ENCODE data around the gene NAA80. TPM values are rescaled to one million over a fixed set of nuclear protein-coding genes. Genes with fewer than 3 reads are reported as not detected.
"Not testable (repeated sequence)": the region's sequence is repeated elsewhere in the genome, so short reads cannot be mapped to it uniquely, and the experiment has no call there.

The NAA80 gene
- total RNA-seq, 2 experiments from 2014 or later: 7.9 to 10.5 TPM

GRCh38 chr3:50294089-50294488 lies 5.1 kb downstream of the NAA80 start:
- Mint-ChIP-seq H3K4me1 (ENCODE audit: low read depth) (peaks cover 36% of the 10 kb centered on the region), H3K27ac (no peak overlapping the region), H3K4me3 (no peak overlapping the region), H3K9me3 (no peaks in the 10 kb centered on the region), H3K27me3 (ENCODE audit: low read depth) (no peaks in the 10 kb centered on the region), H3K36me3 (ENCODE audit: low read depth) (peaks cover 18% of the 10 kb centered on the region)
- DNase-seq: no peak
- intact Hi-C loops (cut with micrococcal nuclease): no loop called here
- CTCF ChIA-PET: interaction anchor here (1.5 kb wide), 1 partner anchor 19 kb away, joined by 4 read pairs; no protein-coding TSS in a partner anchor

- peak overlapping the region; percentile 88 for H3K27ac Mint-ChIP-seq
- H3K4me3 Mint-ChIP-seq: peak overlapping the region; percentile 91
- intact Hi-C loops (cut with micrococcal nuclease): no loop called here
- H3K36me3 Mint-ChIP-seq (ENCODE audit: low read depth): peaks cover 21% of the 10 kb centered on the region
- no peak for DNase-seq
- H3K27me3 Mint-ChIP-seq (ENCODE audit: low read depth): no peaks in the 10 kb centered on the region
- H3K9me3 Mint-ChIP-seq: no peaks in the 10 kb centered on the region
- peaks cover 31% of the 10 kb centered on the region for H3K4me1 Mint-ChIP-seq (ENCODE audit: low read depth)
- CTCF ChIA-PET: interaction anchor here (1.5 to 2.8 kb wide), 3 partner anchors 18 to 46 kb away, joined by 4 to 13 read pairs (median 11); no protein-coding TSS in a partner anchor
These were observed 6.0 kb downstream of the NAA80 start for GRCh38 chr3:50293079-50293801.

GRCh38 chr3:50292159-50293078 lies 6.8 kb downstream of the NAA80 start, which contains the start of gene IFRD2:
IFRD2 (minus strand) TSS chr3:50292429; CDS start chr3:50292274, 155 bp downstream.
- Mint-ChIP-seq H3K9me3 (no peaks in the 10 kb centered on the region), H3K27me3 (ENCODE audit: low read depth) (no peaks in the 10 kb centered on the region), H3K4me3 (peak within 1 kb of the TSS; percentile 91), H3K36me3 (ENCODE audit: low read depth) (peaks cover 27% of the 10 kb centered on the region), H3K27ac (peak within 1 kb of the TSS; percentile 88), H3K4me1 (ENCODE audit: low read depth) (peaks cover 24% of the 10 kb centered on the region)
- intact Hi-C loops (cut with micrococcal nuclease): loop anchor here (1.0 kb wide), 8 partner anchors 29 to 506 kb away; partner anchors contain the start of genes CYB561D2, IP6K1, NPRL2 and RBM6
- CTCF ChIA-PET: interaction anchor here (0.9 to 2.8 kb wide), 5 partner anchors 16 to 66 kb away, joined by 4 to 13 read pairs (median 8); no protein-coding TSS in a partner anchor
- DNase-seq: peak; percentile 98

GRCh38 chr3:50290161-50290641 lies 9.0 kb downstream of the NAA80 start:
- CTCF ChIA-PET: interaction anchor here (2.3 kb wide), 1 partner anchor 64 kb away, joined by 8 read pairs; no protein-coding TSS in a partner anchor
- no peak for DNase-seq
- Mint-ChIP-seq H3K27me3 (ENCODE audit: low read depth) (no peaks in the 10 kb centered on the region), H3K9me3 (no peaks in the 10 kb centered on the region), H3K4me1 (ENCODE audit: low read depth) (peaks cover 24% of the 10 kb centered on the region), H3K27ac (no peak overlapping the region), H3K4me3 (peak overlapping the region; percentile 91), H3K36me3 (ENCODE audit: low read depth) (peaks cover 27% of the 10 kb centered on the region)
- intact Hi-C loops (cut with micrococcal nuclease): no loop called here

- intact Hi-C loops (cut with micrococcal nuclease): no loop called here
- CTCF ChIA-PET: interaction anchor here (0.8 to 2.3 kb wide), 2 partner anchors 63 to 260 kb away, joined by 3 to 8 read pairs; no protein-coding TSS in a partner anchor
- DNase-seq: no peak
- peak overlapping the region; percentile 12 for H3K4me3 Mint-ChIP-seq
- H3K36me3 Mint-ChIP-seq (ENCODE audit: low read depth): peaks cover 30% of the 10 kb centered on the region
- H3K4me1 Mint-ChIP-seq (ENCODE audit: low read depth): peaks cover 24% of the 10 kb centered on the region
- no peaks in the 10 kb centered on the region for H3K9me3 Mint-ChIP-seq
- H3K27me3 Mint-ChIP-seq (ENCODE audit: low read depth): no peaks in the 10 kb centered on the region
- H3K27ac Mint-ChIP-seq: no peak overlapping the region
These were observed 10.1 kb downstream of the NAA80 start for GRCh38 chr3:50289130-50289529.

- Mint-ChIP-seq H3K4me1 (ENCODE audit: low read depth) (peaks cover 24% of the 10 kb centered on the region), H3K27ac (no peak overlapping the region), H3K27me3 (ENCODE audit: low read depth) (no peaks in the 10 kb centered on the region), H3K4me3 (no peak overlapping the region), H3K36me3 (ENCODE audit: low read depth) (peaks cover 30% of the 10 kb centered on the region), H3K9me3 (no peaks in the 10 kb centered on the region)
- no peak for DNase-seq
- CTCF ChIA-PET: interaction anchor here (0.8 to 2.3 kb wide), 2 partner anchors 62 to 261 kb away, joined by 3 to 8 read pairs; no protein-coding TSS in a partner anchor
- intact Hi-C loops (cut with micrococcal nuclease): no loop called here
These were observed 10.7 kb downstream of the NAA80 start for GRCh38 chr3:50288387-50289007.

GRCh38 chr3:50287262-50287661 lies 11.9 kb downstream of the NAA80 start:
- Mint-ChIP-seq H3K4me1 (ENCODE audit: low read depth) (peaks cover 17% of the 10 kb centered on the region), H3K27ac (no peak overlapping the region), H3K36me3 (ENCODE audit: low read depth) (peaks cover 30% of the 10 kb centered on the region), H3K27me3 (ENCODE audit: low read depth) (no peaks in the 10 kb centered on the region), H3K9me3 (no peaks in the 10 kb centered on the region), H3K4me3 (no peak overlapping the region)
- intact Hi-C loops (cut with micrococcal nuclease): no loop called here
- CTCF ChIA-PET: no interaction called here
- DNase-seq: no peak

- peaks cover 17% of the 10 kb centered on the region for H3K4me1 Mint-ChIP-seq (ENCODE audit: low read depth)
- DNase-seq: no peak
- intact Hi-C loops (cut with micrococcal nuclease): no loop called here
- CTCF ChIA-PET: no interaction called here
- no peak overlapping the region for H3K4me3 Mint-ChIP-seq
- no peak overlapping the region for H3K27ac Mint-ChIP-seq
- H3K36me3 Mint-ChIP-seq (ENCODE audit: low read depth): peaks cover 30% of the 10 kb centered on the region
- H3K27me3 Mint-ChIP-seq (ENCODE audit: low read depth): no peaks in the 10 kb centered on the region
- H3K9me3 Mint-ChIP-seq: no peaks in the 10 kb centered on the region
These were observed 12.6 kb downstream of the NAA80 start for GRCh38 chr3:50286322-50287227.

- intact Hi-C loops (cut with micrococcal nuclease); H3K4me3 Mint-ChIP-seq; H3K27me3 Mint-ChIP-seq (ENCODE audit: low read depth); H3K9me3 Mint-ChIP-seq; H3K4me1 Mint-ChIP-seq (ENCODE audit: low read depth); H3K27ac Mint-ChIP-seq; DNase-seq: not testable (repeated sequence)
- CTCF ChIA-PET: interaction anchor here (0.7 to 1.9 kb wide), 2 partner anchors 9 to 12 kb away, joined by 3 to 6 read pairs; no protein-coding TSS in a partner anchor
- H3K36me3 Mint-ChIP-seq (ENCODE audit: low read depth): peaks cover 13% of the 10 kb centered on the region
These were observed 15.1 kb downstream of the NAA80 start for GRCh38 chr3:50284121-50284520.

GRCh38 chr3:50279255-50280016 lies 19.8 kb downstream of the NAA80 start:
- no peak for DNase-seq
- CTCF ChIA-PET: interaction anchor here (0.9 to 1.6 kb wide), 4 partner anchors 9 to 53 kb away, joined by 3 to 6 read pairs (median 3); no protein-coding TSS in a partner anchor
- Mint-ChIP-seq H3K4me3 (no peak overlapping the region), H3K36me3 (ENCODE audit: low read depth) (no peaks in the 10 kb centered on the region), H3K27me3 (ENCODE audit: low read depth) (peaks cover 19% of the 10 kb centered on the region), H3K9me3 (no peaks in the 10 kb centered on the region), H3K27ac (no peak overlapping the region), H3K4me1 (ENCODE audit: low read depth) (peaks cover 14% of the 10 kb centered on the region)
- intact Hi-C loops (cut with micrococcal nuclease): no loop called here
